Fibroblast of the conjunctiva (primary cell): ENCODE results near the gene ZPR1.

Experiments used
- DNase-seq: peaks from one replicate; pipeline ENCODE4 v3.0.0-alpha.2; 2010; ENCODE audit warnings: low read depth

ZPR1 gene

DNA sequence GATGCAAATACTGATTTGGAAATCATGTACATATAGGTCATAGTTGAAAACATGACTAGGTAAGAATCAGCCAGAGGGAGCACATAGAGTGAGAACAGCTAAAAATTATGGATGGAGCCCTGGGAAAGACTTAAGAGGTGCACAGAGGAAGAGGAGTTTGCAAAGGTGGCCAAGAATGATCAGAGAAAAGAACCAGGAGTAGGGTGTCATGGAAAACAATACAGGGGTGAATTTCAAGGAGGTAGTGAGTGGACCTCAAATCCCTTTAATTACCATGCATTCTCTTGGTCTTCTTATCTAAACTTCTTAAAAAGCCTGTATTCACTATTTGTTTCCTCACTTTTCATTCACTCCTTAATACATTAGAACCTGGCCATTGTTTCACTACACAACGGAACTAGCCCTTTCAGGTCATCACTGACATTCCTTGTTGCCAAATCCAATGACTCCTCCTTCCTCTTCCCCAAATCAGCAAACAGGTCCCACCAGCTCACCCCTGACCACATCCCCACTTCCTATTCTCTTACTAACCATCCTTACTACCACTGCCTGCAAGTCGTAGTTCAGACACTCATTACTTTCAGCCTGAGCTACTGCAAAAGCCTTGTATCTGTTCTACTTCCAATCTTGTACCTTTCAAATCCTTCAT is 37.6 kb downstream of the ZPR1 start:
- no peak for DNase-seq

DNA sequence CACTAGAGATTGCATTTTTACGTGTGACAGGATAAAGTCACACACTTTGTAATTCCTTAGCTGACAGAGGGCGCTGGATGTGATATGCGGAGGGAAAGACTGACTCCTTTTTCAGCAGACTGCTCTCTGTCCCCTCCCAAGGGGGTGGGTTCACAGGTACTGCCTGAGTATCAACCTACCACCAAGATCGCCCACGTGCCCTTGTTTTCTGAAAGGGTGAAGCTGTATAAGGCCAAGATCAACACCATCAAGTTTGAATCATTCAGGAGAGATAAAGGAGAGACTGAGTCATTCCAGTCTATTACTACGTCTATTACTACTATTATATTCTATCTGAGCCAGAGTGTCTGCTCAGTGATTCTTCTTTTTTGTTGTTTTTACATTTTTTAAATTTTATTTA is 45.7 kb downstream of the ZPR1 start:
- no peak for DNase-seq

DNA sequence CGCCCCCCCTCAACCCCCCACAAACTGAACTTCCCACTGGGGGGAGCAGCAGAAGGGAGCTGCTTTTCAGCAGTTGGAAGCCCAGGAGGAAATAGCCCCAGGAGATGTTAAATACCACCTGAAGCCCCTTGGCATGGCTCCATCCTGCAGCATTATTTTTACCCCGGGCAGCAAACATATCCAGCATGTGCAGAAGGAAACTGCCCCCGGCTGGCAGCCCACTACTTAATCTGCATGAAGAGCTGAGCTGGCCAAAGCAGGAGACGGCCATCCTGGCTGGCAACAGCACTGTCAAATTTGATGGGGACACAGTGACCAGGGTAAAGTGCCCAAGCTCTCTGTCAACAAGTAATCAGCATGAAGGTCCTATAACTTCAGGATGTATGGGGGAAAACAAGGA is 47.1 kb downstream of the ZPR1 start:
- DNase-seq: no peak

DNA sequence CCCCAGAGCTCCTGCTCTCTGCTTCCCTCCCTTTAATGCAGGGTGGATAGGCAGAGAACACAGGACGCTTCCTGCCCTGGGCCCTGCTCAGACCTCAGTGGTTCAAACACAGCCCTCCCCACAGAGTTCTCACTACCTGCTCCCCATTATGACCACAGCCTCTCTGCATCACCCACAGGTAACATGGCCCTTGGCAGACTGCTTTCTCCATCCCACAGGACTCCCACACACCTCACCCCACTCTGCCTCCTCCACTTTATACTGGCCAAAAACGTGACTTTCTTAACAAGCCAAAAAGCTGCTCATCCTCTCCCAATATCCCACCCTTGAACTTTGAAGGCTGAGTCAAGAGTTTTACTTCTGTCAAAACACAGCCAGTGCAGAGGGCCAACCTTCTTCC is 48.8 kb downstream of the ZPR1 start:
- DNase-seq: no peak

DNA sequence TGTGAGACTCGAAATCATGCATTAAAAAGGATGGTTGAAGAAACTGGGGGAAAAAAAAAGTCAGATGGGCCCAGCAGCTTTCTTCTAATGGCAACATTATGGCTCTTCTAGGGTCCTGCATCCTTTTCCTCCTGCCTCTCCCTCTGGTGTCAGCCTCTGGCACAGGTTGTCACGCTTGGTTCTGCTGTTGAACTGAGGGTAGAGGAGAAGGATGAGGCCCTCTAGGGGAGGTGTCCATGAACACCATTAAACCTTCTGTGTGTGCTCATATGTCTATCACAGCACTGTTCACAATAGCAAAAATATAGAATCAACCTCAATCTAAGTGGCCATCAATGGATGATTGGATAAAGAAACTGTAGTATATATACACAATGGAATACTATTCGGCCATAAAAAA is 51.1 kb downstream of the ZPR1 start:
- DNase-seq: no peak

DNA sequence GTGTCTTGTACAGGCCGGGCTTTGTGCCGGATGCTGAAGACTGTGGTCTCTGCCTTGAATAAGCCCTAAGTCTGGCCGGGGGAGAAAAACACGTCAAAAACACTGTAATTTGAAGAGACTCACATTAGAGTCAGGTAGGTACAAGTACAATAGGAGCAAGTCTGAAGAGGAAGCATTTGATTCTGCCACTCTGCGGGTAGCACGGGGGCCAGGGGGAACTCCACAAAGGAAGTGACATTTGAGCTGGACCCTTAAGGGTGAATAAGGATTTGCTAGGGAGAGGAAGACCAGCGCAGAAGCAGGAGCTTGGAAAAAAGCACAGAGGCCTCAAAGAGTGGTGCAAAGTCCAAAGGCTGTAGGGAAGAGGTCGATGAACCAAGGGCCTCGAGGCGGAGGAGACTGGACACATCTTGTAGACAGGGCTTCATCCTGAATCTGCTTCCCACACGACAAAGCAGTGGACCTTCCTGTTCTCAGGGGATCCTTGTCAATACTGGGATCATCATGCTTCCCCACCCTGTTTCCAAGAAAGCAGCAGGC is 53.8 kb downstream of the ZPR1 start:
- DNase-seq: no peak

DNA sequence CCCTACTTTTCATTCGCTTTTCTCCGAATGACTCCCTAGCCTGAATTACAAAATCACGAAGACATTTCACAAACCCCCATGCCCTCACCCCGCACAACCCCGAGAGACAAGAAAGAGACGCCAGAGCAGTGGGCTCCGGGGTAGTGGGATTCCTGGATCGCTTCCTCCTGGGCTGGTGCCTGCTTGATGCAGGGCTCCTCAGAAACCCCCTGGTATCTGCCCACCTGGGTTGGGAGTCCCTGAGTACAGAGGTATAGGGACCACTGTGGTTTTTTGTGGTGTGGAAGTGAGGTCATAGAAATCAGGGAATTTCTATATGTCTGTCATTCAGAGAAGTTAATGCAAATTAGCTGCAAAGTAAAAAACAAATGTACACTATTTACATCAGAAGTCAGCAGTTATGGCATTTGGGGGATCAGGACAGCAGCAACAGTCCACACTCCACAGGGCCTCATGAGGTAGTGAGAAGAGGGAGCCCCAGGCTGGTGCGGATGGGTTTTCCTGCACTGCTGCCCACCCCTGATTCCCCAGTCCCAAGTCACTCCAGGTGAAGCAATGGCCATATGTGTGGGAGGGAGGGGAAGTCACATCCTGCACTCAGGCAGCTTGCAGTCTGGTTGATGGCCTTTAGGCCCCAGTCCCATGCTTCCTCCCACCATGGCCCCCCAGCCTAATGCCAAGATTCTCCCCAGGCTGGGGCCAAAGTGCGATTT is 54.6 kb downstream of the ZPR1 start:
- DNase-seq: no peak

DNA sequence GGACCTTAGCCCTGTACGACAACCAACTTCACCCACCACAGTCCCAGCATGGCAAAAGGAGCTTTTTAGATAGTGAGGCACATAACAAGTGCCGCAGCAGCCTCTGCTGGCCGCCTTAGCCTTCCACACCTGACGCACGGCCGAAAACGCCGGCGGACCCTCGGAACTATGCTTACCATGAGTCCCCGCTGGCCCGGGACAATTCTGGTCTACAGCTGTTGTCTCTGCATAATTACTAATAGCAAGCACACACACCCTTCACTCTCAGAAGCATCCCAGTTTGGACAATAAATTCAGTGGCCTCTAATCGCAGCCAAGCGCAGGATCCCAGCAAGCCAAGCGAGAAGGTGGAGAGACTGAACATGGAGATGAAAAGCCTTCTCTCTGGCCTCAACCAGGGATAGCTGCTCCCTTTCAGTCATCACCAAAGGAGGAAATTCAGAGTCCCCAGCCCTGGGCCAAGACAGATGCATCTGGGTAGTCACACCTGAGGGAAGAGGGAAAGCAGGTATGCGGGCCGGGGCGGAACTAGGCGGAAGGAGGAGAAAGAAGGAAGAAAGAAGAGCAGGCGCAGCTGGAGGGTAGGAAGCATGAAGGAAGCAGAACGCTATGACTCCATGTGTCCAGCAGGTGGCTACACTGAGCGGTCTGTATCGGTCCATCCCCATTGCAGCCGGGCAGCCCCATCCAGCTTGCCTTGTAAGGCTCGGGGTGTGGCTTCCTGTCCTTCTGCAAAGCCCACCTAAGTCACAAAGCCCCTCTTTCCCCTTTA is 55.4 kb downstream of the ZPR1 start:
- peak; percentile 53 for DNase-seq

DNA sequence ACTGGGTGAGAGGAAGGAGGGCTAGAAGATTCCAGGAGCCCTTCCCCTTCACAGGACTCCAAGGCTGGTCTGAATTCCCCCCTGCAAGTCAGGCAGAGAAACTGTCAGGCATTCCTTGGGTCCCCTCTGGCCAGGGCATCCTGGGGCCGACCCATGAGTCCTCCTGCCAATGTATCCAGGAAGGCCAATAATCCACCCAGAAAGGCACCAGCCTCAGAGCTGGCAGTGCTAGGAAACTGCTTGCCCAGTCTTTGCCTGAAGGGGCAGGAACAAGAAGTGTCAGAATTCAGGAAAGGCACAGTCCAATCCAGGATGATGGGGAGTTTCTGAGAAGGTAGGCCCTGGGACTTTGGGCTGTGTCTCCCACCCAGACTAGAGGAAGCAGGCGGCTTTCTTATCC is 56.0 kb downstream of the ZPR1 start:
- DNase-seq: no peak

DNA sequence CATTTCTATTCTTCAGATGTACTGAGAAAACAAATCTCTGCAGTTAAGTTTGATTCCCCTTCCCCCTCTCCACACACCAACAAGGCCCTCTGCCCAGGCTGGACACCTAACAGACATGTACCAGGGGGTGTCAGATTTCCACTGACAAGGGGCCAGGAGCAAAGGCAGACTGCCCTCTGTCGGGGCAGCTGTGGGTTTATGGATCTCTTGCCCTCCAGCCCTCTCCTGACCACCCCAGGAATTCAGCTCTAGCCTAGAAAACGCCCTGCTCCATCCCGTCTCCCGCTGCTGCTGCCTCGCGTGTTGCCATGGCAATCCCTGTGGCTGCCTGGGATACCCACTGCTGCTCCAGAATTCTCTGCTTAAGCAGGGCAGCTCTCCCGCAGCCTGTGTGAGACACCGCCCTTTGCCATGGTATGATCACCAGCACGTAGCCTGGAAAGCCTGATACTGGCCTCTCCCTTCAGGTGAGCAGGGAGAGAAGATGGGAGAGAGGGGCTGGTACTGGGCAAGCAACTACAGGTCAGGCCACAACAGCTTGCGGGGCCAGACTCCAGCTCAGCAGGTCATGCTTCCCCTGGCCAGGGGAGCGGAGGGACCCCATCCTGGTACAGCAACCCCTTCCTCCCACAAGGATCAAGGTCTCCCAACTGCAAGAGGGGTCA is 56.6 kb downstream of the ZPR1 start:
- DNase-seq: peak; percentile 9

DNA sequence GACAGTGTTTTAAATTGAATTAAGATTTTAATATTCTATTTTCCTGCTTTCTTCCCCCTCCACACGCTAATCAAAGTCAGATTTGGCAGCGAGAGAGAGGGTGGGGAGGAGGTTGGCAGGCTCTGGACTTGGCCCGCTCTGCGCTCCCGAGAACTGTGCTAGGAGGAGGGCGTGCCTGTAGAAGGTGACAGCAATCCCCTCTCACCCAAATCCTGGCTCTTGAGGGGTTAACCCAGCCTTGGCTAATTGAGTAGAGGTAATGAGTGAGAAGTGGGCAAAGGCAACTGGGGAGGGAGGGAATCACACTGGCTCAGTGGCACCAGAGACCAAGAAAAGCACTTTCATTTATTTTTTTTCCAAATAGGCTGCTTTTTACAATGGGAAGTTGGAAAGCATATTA is 57.2 kb downstream of the ZPR1 start:
- no peak for DNase-seq

DNA sequence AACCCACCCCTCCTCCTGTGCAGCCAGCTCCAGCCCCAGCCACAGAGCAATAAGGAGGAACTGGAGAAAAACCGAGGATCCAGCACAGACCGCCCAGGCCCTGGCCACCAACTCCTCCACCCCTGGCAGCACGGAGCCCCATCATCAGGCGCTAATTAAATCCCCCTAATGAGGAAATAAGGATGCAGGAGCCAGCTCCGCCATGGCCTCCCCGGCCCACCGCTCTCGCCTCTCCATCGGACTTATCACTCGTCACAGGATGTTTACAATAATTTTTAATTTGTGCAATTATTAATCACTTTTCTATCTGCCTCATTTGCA is 57.6 kb downstream of the ZPR1 start:
- no peak for DNase-seq

DNA sequence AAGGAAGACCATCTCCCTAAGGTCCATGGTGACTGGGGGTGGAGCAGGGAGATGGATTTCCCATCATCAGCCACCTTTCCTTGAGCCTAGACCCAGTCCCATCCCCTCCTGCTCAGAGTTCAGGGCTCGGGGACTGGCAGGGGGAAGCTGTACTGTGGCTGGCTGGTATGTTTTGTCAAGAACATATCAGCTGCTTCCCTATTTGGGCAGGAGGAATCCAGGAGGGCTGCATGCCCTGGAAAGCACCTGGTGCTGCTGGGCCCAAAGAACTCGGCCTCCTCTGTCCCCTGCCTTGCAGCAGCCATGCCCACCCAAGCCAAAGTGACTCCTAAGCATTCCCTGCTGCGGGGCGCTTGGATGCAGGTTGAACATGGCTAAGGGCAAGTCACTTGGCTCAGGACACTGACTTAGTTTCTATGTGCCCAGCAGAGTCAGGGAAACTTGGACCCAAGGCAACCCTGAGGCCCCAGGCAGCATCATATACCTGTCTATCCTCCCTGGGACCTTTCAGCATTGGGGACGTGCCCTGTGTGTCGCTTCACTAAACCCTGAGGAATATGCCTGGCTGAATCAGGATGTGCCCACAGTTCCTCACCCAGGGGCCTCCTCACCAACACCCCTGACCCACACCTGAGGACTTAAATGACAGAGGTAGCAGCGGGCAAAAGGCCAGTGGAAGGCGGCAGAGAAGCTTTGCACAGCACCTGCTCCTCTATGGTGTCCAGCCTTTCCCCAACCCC is 58.2 kb downstream of the ZPR1 start:
- DNase-seq: no peak

DNA sequence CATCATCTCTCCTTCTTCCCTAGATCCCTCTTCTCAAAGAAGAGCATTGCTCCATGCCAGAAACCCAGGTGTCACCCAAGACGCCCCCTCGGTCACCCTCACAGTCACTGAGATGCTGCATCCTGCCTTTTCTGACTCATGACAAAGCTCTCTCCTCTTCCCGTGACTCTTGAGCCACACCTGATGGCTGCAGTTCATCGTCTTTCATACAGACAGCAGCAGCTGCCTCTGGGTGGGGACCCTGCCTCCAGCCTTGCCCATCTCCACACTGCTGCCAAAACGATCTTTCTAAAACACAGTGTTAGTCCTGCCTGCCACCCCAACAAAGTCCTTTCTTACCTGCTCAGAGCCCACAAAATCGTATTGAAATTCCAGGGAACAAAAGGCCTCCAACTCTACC is 59.8 kb downstream of the ZPR1 start:
- DNase-seq: no peak

DNA sequence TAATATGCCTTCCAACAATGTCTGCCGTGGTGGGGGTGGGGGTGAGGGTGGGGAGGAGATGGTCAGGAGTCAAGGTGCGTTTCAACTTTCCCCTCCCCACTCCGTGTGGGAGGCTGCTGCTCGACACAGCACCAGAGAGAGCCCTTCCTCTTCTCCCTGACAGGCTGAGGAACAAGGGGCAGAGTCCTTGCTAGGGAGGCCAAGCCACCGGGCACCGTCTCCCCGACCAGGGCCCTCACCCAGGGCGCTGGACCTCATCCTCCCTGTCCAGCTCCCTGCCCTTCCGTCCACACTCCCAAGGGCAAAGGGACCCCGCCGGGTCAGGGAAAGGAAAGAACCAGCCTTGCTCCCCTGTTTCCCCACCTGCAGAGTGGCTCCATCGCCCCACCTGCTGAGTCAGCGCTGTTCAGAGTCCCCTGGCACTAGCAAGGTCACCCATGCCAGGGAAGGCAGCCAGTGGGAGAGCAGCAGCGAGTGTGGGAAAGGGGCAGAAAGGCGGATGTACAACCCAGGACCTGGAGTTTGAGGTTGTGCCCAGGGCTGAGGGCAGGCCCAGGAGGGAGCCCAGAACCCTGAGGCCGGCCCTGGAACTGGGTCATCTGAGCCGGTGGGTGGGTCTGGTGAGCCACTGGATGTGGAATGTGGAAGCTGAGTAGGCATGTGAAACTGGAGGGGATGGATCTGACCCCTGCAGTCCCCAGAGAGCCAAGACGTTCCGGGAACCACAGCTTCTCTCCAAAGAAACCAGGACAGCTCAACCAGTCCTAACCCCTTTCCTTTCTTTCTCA is 62.2 kb downstream of the ZPR1 start:
- DNase-seq: peak; percentile 9

DNA sequence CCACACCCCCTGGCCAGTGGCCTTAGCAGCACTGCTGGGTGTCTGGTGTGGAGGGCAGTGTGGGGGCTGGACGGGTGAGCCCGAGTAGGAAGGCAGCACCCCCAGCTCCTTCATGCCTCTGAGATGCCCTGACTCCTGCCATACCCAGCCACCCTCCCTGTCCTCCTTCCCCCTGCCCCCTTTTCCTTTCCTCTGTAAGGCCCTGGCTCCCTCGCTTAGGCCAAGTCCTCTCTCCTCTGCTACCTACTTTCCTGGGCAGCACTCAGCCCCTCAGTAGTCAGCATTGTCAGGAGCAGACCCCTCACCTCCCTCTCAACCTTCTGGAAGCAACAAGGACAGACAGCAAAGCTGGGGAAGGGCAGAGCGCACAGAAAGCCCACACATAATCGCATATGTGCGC is 63.0 kb downstream of the ZPR1 start:
- DNase-seq: no peak
